Astrocyte (in vitro differentiated cells and primary cell): ENCODE measurements around the gene MEG3. TPM values are rescaled to one million over a fixed set of nuclear protein-coding genes. Genes with fewer than 3 reads are reported as not detected.

Experiments
- DNase-seq: peaks from one replicate; pipeline ENCODE4 v3.0.0-alpha.2; 2010; ENCODE audit warnings: low read depth
- FAIRE-seq: peaks from 2 replicates; lab custom pipeline; 2011; peaks lifted over from hg19 to GRCh38; lab: Jason Lieb, UNC
- H2AFZ ChIP-seq: 2 replicates; pipeline ENCODE4 v1.6.0; 2012; ENCODE audit warnings: low read depth, low read length, inconsistent platforms
- H3K27ac ChIP-seq: 2 replicates; pipeline ENCODE4 v1.5.1; 2011; ENCODE audit warnings: low read depth, low read length, inconsistent platforms
- H3K27me3 ChIP-seq: 2 replicates; pipeline ENCODE4 v1.6.0; 2011; ENCODE audit warnings: low read length, inconsistent platforms; ENCODE audit not compliant: insufficient read depth
- H3K36me3 ChIP-seq: 2 replicates; pipeline ENCODE4 v1.5.1; 2011; ENCODE audit warnings: low read length, inconsistent platforms; ENCODE audit not compliant: insufficient read depth
- H3K4me1 ChIP-seq: 2 replicates; pipeline ENCODE4 v1.5.1; 2011; ENCODE audit warnings: low read length, inconsistent platforms; ENCODE audit not compliant: insufficient read depth
- H3K4me2 ChIP-seq: 2 replicates; pipeline ENCODE4 v1.6.0; 2012; ENCODE audit warnings: low read length, inconsistent platforms
- H3K4me3 ChIP-seq: 2 replicates; pipeline ENCODE4 v1.5.1; 2011; ENCODE audit warnings: low read depth, mild to moderate bottlenecking, low read length, inconsistent platforms; ENCODE audit not compliant: insufficient read depth
- H3K79me2 ChIP-seq: 2 replicates; pipeline ENCODE4 v1.6.0; 2012; ENCODE audit warnings: mild to moderate bottlenecking, low read length, inconsistent platforms; ENCODE audit not compliant: insufficient read depth
- H3K9ac ChIP-seq: 2 replicates; pipeline ENCODE4 v1.6.0; 2012; ENCODE audit warnings: mild to moderate bottlenecking, low read length, inconsistent platforms
- H3K9me3 ChIP-seq: 2 replicates; pipeline ENCODE4 v1.5.1; 2012; ENCODE audit warnings: low read depth, mild to moderate bottlenecking, low read length, inconsistent platforms; ENCODE audit not compliant: insufficient read depth
- H4K20me1 ChIP-seq: 2 replicates; pipeline ENCODE4 v1.6.0; 2012; ENCODE audit warnings: low read length, inconsistent platforms; ENCODE audit not compliant: insufficient read depth
- H3K27ac Mint-ChIP-seq: one replicate; pipeline ENCODE4 v1.8.0; 2021; ENCODE audit warnings: mild to moderate bottlenecking, mixed read lengths; ENCODE audit not compliant: unreplicated experiment
- H3K27me3 Mint-ChIP-seq: one replicate; pipeline ENCODE4 v1.8.0; 2021; ENCODE audit warnings: low read depth, mixed read lengths; ENCODE audit not compliant: unreplicated experiment
- H3K36me3 Mint-ChIP-seq: one replicate; pipeline ENCODE4 v1.8.0; 2021; ENCODE audit warnings: low read depth, mixed read lengths; ENCODE audit not compliant: unreplicated experiment
- H3K4me1 Mint-ChIP-seq: one replicate; pipeline ENCODE4 v1.8.0; 2021; ENCODE audit warnings: low read depth, mixed read lengths; ENCODE audit not compliant: unreplicated experiment
- H3K4me3 Mint-ChIP-seq: one replicate; pipeline ENCODE4 v1.8.0; 2021; ENCODE audit warnings: mild to moderate bottlenecking, moderate library complexity, mixed read lengths; ENCODE audit not compliant: unreplicated experiment
- H3K9me3 Mint-ChIP-seq: one replicate; pipeline ENCODE4 v1.8.0; 2021; ENCODE audit warnings: mild to moderate bottlenecking, mixed read lengths; ENCODE audit not compliant: unreplicated experiment
- EZH2 ChIP-seq: IDR thresholded peaks from 2 replicates; pipeline ENCODE4 v1.6.1; 2012; ENCODE audit warnings: mild to moderate bottlenecking, low read length, inconsistent platforms; ENCODE audit not compliant: insufficient read depth
- total RNA-seq: library from RNA; stranded (reverse); gene quantifications from 2 replicates; pipeline ENCODE4 v1.2.1, GENCODE V29; 2021
- TF ChIP-seq, protein P1 (sequence below): IDR thresholded peaks from 2 replicates; pipeline ENCODE4 v1.5.1; 2011; ENCODE audit warnings: low read depth, mild to moderate bottlenecking, inconsistent platforms, low read length, moderate library complexity; ENCODE audit not compliant: insufficient read depth

MEG3 gene
- total RNA-seq, 1 donor from 2014 or later: not detected

DNA sequence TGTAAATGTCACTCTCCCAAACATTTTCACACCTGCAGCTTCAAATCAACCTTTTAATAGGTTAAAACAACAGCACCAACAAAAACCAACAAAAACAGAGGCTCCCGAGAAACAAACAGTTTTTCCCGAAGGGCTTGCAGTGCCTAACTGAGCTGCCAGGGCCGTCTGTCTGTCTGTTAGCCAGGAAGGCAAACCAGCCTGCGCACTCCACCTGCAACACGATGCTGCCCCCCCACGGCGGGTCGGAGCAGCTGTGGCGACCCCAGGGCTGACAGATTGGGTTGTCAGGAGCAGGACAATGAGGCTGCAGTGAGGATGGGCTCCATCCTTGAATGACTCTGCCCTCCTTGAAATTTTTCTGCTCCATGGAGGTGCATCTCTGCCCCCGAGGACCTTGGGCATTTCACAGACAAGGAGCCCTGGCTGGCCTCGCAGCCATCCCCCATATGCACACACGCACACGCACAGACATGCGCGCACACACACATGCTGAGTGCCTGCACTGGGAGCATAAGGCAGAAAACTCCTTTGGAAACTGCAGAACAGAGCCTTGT is 75.0 kb downstream of the MEG3 start:
- no peak overlapping the region for H3K27ac ChIP-seq
- Mint-ChIP-seq H3K4me3 (peak overlapping the region; percentile 30), H3K36me3 (no peaks in the 10 kb centered on the region), H3K4me1 (peaks cover 16% of the 10 kb centered on the region), H3K27me3 (peaks cover 51% of the 10 kb centered on the region), H3K9me3 (no peaks in the 10 kb centered on the region), H3K27ac (peak overlapping the region; percentile 78)
- peaks cover 6% of the 10 kb centered on the region for H3K27me3 ChIP-seq
- no peak overlapping the region for H3K4me3 ChIP-seq
- FAIRE-seq: no peak
- H3K4me2 ChIP-seq: peak overlapping the region; percentile 25
- no peak for DNase-seq
- no peak overlapping the region for H3K9ac ChIP-seq
- H3K9me3 ChIP-seq: no peaks in the 10 kb centered on the region
- no peak overlapping the region for H2AFZ ChIP-seq
- peaks cover 74% of the 10 kb centered on the region for H4K20me1 ChIP-seq
- peaks cover 5% of the 10 kb centered on the region for H3K79me2 ChIP-seq
- no peak for TF ChIP-seq EZH2
- TF ChIP-seq, protein P1, sequence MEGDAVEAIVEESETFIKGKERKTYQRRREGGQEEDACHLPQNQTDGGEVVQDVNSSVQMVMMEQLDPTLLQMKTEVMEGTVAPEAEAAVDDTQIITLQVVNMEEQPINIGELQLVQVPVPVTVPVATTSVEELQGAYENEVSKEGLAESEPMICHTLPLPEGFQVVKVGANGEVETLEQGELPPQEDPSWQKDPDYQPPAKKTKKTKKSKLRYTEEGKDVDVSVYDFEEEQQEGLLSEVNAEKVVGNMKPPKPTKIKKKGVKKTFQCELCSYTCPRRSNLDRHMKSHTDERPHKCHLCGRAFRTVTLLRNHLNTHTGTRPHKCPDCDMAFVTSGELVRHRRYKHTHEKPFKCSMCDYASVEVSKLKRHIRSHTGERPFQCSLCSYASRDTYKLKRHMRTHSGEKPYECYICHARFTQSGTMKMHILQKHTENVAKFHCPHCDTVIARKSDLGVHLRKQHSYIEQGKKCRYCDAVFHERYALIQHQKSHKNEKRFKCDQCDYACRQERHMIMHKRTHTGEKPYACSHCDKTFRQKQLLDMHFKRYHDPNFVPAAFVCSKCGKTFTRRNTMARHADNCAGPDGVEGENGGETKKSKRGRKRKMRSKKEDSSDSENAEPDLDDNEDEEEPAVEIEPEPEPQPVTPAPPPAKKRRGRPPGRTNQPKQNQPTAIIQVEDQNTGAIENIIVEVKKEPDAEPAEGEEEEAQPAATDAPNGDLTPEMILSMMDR: peak; percentile 21
- peaks cover 15% of the 10 kb centered on the region for H3K36me3 ChIP-seq
- no peaks in the 10 kb centered on the region for H3K4me1 ChIP-seq

DNA sequence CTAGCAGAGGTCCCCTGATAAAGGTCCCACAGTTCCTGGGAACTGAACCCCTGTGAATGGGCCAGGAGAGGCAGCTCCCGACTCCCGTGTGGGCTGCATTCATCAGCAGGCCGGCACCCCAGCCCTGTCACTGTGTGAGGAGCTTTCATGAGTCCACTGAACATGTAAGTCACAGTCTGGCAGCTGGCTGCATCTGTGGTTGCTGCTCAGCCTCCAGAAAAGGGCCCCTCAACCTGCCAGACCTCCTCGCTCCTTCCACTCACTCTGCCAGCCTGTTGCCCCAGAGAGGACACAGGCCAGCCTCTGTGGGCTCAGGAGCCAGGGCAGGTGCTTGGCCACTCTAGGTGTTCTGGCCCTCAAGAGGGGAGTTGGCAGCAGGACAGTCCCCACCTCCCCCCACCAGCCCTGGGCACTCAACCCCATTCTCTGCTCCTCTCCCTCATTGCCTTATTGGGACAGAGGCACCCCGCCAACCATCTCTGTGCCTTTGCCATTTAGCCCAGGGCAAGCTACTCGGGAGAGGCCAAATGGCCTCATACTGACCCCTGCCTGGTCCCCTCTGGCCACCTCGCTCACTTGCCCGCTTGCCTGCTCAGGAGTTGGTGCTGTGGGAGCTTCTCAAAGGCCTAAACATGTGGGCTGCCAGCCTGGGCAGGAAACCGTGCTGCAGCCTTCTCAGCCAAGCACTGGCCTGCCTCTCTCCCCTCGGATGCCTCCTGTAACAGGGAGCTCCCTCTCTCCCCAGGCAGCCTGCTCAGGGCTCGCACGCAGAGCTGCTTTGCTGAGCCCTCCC is 75.7 kb downstream of the MEG3 start:
- H3K4me3 Mint-ChIP-seq: no peak overlapping the region
- H3K4me1 ChIP-seq: no peaks in the 10 kb centered on the region
- peaks cover 7% of the 10 kb centered on the region for H3K27me3 ChIP-seq
- FAIRE-seq: no peak
- DNase-seq: no peak
- H3K36me3 Mint-ChIP-seq: no peaks in the 10 kb centered on the region
- H3K27ac ChIP-seq: no peak overlapping the region
- H2AFZ ChIP-seq: no peak overlapping the region
- peaks cover 16% of the 10 kb centered on the region for H3K4me1 Mint-ChIP-seq
- no peak overlapping the region for H3K9ac ChIP-seq
- H3K9me3 Mint-ChIP-seq: no peaks in the 10 kb centered on the region
- no peak overlapping the region for H3K27ac Mint-ChIP-seq
- TF ChIP-seq EZH2: no peak
- TF ChIP-seq, protein P1: no peak
- no peaks in the 10 kb centered on the region for H3K9me3 ChIP-seq
- H4K20me1 ChIP-seq: peaks cover 75% of the 10 kb centered on the region
- H3K79me2 ChIP-seq: no peaks in the 10 kb centered on the region
- peaks cover 13% of the 10 kb centered on the region for H3K36me3 ChIP-seq
- H3K4me3 ChIP-seq: no peak overlapping the region
- no peak overlapping the region for H3K4me2 ChIP-seq
- peaks cover 54% of the 10 kb centered on the region for H3K27me3 Mint-ChIP-seq
